Dedifferentiated amniotic fluid mesenchymal stem cell (primary cell): Measurements from ENCODE around the gene PDGFD.

Experiments used
- DNase-seq: peaks from one replicate; pipeline ENCODE4 v3.0.0-alpha.2; 2016; ENCODE audit errors: extremely low spot score

The PDGFD gene

GRCh38 chr11:104164028-104164520 is at the start of gene PDGFD:
TSS of gene PDGFD (minus strand) at chr11:104164147.
- peak; percentile 48 for DNase-seq

DNA sequence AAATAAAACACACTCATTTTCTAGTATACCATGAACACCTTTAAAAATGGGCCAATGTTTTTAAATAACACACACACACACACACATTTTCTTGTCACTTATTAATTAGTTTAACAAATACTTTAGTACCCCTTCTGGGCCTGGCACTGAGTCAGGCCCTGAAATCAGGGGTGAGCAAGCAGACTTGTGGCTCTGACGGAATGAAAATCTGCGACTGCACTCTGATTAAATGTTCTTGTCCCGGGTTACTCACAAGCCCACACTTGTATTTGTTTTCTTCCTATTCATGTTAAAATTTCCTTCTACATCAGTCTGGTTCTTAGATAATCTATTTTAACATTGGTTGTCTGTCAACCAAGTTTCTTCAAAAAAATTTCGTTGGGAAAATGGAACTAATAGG is 43.0 kb upstream of the PDGFD start:
- no peak for DNase-seq

- DNase-seq = no peak
Observed at GRCh38 chr11:104205838-104206237, 41.9 kb upstream of the PDGFD start.

DNA sequence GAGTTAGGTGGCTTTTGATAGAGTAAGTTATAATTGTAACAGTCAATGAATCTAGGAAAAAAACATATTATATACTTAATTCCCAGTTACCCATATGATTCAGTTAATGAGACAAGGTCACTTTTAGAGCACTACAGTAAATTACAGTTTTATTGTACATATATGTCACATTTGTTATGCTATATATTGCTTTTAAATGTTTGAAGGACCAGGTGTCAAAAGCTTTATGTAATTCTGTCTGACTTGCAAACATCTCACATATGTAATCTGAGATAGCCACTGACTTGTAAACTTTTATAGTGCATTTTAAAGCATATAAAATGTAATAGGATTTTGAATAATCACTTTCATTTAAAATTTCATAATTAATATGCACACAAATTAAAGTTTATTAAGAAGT is 36.7 kb upstream of the PDGFD start:
- DNase-seq = no peak

- DNase-seq = no peak
Observed at GRCh38 chr11:104199053-104199452, 35.1 kb upstream of the PDGFD start.

- no peak for DNase-seq
Observed at GRCh38 chr11:104198576-104198975, 34.6 kb upstream of the PDGFD start.

DNA sequence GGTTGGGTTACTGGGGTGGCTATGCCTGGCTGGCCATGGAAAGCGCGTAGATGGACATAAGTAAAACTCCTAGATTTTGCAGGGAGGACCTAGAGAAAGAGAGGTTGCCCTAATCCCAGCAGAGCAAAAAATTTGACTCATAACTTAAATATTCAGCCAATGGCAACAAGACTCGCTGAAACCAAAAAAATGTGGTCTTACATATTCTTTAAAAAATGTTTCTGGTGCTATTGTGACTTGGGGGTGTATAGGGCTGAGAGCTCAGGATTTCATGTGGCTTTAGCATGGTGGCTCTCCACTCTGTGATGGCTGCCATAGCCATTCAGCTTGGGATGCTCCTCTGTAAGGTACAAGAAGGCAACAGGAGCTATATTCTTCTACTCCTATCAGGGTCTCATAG is 27.2 kb upstream of the PDGFD start:
- DNase-seq = peak; percentile 45

DNA sequence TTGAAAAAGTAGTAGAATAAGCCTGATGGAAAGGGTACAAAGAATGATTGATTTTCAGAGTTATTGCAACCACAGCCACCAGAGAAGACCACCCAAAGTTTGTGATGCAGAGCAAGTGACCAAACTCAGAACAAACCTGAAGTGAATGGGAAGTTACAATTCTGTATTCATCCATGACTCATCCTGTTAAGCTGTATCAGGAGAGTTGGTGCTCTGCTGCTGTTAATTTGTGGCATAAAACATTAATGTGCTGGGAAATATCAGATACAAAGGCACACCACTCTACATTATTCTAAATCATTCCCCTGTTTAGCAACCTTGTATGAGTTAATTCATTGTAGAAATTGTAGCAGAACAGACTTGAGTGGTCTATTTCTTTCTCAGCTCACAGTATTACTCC is 19.6 kb upstream of the PDGFD start:
- no peak for DNase-seq

DNA sequence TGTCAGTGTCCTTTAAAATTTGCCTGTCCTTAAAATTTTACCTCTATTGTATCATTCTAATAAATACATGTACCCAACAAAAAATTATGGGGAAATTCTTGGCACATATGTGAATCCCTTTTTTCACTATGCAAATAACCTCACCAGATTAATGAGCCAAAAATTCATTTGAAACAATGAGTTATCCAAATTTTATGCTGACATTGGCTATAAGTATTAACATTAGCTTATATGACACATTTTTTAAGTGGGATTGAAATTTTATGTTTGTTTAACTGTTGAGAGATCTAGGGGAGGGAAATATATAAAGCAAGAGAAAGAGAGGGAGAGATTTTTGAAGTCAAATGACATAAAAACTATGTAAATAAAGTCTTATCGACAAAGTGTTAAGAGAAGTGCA is 11.8 kb upstream of the PDGFD start:
- no peak for DNase-seq

- DNase-seq = no peak
Observed at GRCh38 chr11:104169091-104169490, 5.1 kb upstream of the PDGFD start.

DNA sequence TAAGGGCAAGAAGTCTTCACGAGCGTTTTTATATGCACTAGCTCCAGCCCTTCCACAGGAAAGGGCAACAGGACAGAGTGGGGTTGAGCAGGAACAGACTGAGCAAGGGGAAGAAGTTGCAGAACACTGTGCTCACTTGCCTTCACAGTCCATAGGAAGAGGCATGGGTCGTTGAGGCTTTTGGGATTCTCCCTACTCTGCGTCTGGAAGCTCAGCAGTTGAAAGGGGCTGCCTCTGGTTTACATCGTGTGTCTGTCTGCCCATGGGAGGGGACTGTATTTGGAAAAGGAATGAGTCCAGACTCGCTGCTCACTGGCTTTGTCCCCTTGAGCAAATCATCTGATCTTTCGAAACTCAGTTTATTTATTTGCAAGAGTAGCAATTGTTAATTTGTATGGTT is 1.1 kb upstream of the PDGFD start:
- DNase-seq = no peak

DNA sequence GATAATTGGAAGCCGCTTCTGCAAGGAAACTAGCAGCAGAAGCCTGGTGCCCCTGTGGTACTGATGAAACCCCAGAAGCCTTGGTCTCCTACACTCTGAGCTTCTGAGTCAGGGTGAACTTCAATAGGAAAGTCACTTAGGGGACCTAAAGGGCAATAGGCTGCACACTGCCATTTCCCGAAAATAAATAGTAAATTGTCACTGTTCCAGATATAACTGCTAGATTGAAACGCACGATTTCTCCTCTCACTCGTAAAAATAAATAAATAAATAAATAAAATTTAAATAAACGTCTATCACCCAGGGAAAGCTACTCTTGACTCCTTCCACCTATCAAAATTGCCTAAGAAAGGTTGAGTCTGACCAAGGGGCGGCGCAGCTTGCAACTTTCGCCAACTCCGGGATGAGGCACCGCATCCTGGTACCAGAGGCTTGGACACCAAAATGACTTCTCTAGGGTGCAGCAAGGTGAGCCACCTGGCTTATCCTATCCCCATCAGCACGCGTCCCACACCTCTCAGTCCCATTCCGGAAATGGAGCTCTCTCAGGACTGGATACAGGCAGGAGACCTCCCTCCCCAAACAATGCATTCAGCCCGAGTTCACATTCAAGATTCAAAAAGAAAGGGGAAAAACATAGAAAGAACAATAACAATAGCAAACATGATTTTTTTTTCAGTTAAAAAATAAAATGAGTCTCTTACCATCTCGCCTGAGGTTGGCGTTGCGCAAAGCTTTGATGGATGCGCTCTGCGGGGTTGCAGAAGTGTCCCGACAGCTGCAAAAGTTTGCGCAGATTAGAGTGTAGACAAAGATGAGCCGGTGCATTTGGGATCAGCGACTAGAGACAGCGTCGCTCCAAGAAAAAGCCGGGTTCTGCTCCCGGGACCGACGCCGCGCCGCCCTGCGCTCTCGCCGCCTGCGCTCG is 583 bp downstream of the PDGFD start:
- DNase-seq = no peak

- peak; percentile 44 for DNase-seq
Observed at GRCh38 chr11:104161751-104162450, 2.0 kb downstream of the PDGFD start.

- DNase-seq = no peak
Observed at GRCh38 chr11:104159356-104159755, 4.6 kb downstream of the PDGFD start.

DNA sequence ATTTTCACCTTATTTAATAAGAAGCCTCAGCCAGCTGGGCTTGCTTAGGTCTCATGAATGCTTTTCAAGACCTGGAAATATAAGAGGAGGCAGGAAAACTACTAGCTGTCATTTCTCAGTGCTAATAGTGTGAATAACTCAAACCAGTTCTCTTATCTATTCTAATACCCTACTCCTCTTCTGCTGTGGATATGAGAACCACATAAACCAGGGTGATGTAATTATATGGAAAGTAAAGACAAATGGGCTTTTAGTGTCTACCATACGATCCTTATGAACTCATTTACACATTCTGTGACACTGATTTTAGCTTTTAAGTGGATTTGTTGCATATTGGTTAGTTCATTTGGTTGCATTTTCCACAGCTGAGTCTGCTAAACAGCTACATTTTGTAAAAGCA is 8.6 kb downstream of the PDGFD start:
- no peak for DNase-seq

DNA sequence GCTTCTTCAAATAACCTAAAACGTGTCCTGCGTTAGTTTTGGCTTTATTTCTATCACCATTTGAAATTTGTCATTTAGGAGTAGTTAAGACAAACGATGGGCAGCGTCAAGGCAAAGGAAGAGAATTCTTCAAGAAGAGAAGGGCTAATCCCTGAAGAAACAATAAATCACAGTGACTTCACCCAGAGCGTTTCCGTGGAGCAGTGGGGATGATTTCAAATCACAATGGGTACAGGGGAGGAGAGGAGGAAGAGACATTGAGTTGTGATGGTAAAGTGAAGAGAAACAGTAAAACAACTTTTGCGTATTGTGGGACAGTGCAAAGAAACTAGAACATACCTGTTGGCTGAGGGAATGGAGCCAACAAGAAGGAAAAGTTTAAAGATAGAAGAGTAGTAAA is 9.7 kb downstream of the PDGFD start:
- DNase-seq = no peak

DNA sequence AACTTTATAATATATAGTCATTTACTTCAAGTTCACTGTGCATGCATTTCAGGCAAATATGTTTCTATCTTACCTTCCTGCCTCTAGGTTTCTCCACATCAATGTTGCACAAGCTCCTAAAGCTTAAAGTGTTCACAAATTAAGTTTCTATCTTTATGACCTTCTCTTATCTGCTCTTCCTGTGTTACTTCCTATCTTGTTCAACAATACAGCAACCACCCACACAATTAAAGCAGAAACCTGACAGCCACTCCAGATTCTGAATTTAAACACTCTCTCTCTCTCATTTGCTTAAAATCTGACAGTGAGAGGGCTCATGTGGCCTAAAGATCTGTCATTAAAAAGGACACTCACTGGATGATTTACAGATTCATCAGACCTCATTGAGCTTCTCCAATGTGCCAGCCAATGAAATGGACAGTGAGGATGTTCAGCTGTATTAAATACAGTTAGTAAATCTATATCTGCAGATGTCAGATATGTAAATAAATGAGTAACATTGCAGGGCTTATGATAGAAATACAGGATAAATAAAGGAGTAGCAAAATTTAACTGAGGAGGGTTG is 10.9 kb downstream of the PDGFD start:
- DNase-seq = no peak

DNA sequence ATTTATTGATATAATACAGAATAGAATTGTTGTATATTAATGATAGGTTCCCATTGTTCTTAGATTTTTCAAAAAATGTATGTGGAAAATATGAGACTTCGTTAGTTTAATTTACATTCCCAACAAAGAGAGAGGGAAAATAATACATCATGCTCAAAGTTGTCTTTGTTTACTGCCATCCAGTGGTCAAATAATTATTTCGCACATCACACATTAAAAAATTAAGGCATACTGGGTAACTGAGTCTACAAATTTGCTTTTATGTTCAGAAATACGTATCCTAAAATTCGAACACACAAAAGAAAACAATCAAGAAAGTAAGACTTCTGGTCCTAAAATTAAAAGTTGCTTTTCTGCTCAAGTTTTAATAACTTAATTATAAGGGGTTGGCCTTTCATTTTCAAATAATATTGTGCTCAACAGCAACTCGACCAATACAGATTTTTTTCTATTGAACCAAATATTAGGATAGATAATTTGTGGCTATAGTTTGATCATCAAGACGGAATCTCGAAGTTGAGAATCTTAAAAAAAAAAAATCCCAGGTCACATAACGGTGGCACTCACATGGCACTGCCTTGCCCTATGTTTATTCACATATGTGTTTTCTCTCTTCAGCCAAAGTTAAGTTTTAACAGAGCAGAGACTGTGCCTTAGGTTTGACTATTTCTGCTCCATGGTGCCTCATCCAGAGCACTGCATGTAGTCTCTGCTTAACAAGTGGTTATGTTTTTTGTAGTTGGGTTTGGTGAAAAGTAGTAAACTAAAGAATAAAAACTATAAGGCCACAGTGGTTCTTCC is 12.3 kb downstream of the PDGFD start:
- no peak for DNase-seq

- no peak for DNase-seq
Observed at GRCh38 chr11:104148706-104149105, 15.2 kb downstream of the PDGFD start.

DNA sequence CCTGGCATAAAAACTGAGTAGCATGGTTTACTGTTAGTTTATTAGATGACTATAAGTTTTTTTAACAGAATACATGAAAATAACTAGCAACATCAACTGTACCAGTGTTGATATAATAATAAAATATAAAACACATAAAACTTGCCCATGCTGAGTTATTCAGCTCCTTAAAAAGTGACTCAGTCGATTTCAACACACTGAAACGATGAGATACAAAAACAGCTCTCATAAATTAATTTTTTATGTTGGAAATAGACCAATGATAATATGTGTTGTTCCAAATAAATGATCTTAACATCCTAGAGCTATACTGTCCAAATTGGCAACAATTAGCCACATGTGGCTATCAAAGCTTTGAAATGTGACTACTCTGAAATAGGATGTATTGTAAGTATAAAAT is 15.9 kb downstream of the PDGFD start:
- DNase-seq = peak; percentile 39

DNA sequence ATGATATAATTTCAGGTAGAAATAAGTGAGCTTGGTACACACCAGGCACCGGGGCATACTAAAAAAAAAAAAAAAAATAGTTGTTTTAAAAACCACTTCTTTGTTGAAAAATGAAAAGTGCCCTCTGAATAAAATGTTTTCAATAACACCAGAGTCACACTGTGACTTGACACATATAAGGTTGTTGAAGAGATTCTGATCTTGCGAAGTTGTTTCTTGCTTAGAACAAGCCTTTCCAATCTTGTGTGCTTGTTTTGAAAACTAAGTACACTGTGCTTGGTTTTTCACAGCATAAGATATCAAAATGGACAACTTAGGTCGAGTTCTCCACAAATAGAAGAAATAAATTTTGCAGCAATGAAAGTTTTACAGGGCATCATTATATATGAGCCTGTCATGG is 17.0 kb downstream of the PDGFD start:
- DNase-seq = no peak

DNA sequence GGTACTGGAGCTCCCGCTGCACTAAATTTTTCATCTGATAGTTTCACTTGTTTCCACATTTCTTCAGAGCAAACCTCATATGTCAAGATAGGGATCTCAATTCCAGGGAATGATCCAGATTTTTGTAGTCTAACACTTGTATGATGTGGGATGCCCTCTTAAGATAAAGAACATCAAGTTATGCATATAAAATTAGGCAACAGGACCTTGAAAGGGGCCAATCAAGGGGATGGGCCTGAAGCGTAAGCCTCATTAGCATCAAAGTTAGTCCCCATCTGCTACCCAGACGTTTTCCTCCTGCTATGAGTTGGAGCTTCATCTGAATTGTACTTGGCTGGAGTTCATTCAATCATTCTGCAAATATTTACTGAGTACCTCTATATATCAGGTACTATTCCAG is 17.5 kb downstream of the PDGFD start:
- no peak for DNase-seq
